ENCODE results near the gene COL6A3.
"Not testable (repeated sequence)": the region's sequence is repeated elsewhere in the genome, so short reads cannot be mapped to it uniquely, and the experiment has no call there.

Gene COL6A3

GRCh38 chr2:237304763-237305514, 109.0 kb downstream of the COL6A3 start:
- Histone ChIP-seq H3K9me3 (ENCODE audit: control insufficient read depth, insufficient read depth, low read depth, low read length) (no peaks in the 10 kb centered on the region), H3K27ac (ENCODE audit: extremely low read depth, low read depth, low read length) (no peak overlapping the region), H3K4me3 (ENCODE audit: low read depth, low read length) (no peak overlapping the region), H3K36me3 (ENCODE audit: control insufficient read depth in 2 of 2, insufficient read depth in 1 of 2, low read length in 2 of 2) (no peaks in the 10 kb centered on the region), H3K4me1 (ENCODE audit: control insufficient read depth, insufficient read depth, low read length) (no peaks in the 10 kb centered on the region)
- no peak for TF ChIP-seq ZNF140 (tag by site-specific recombination; IDR thresholded peaks at IDR 0.05)
- no peak for TF ChIP-seq ZSCAN23 (tag by site-specific recombination; IDR thresholded peaks at IDR 0.05)
- peak; percentile 43; the same call in 1 of the 2 replicates for TF ChIP-seq ZNF600 (tag by site-specific recombination; IDR thresholded peaks at IDR 0.05)
- TF ChIP-seq ZBTB48 (tag by site-specific recombination; IDR thresholded peaks at IDR 0.05): no peak
- no peak for TF ChIP-seq ATF2 (tag by site-specific recombination; IDR thresholded peaks at IDR 0.05; ENCODE audit: low read depth)
- TF ChIP-seq PRDM2 (tag by site-specific recombination; IDR thresholded peaks at IDR 0.05; ENCODE audit: borderline replicate concordance): no peak
- no peak for TF ChIP-seq ZNF654 (tag by site-specific recombination; IDR thresholded peaks at IDR 0.05; ENCODE audit: low read depth)
- peak; percentile 55; the same call in 1 of the 2 replicates for TF ChIP-seq SP7 (tag by site-specific recombination; IDR thresholded peaks at IDR 0.05)
- no peak for TF ChIP-seq ZSCAN18 (tag by site-specific recombination; IDR thresholded peaks at IDR 0.05)
- no peak for TF ChIP-seq KLF7 (tag by site-specific recombination; IDR thresholded peaks at IDR 0.05; ENCODE audit: borderline replicate concordance)
- TF ChIP-seq KLF1 (tag by site-specific recombination; IDR thresholded peaks at IDR 0.05): no peak
- TF ChIP-seq ZNF768 (tag by site-specific recombination; IDR thresholded peaks at IDR 0.05): no peak
- ChIA-PET CTCF (no interaction called here), POLR2A (no interaction called here)

GRCh38 chr2:237303244-237303643, 110.7 kb downstream of the COL6A3 start:
- POLR2A ChIA-PET; H3K27ac ChIP-seq (ENCODE audit: extremely low read depth, low read depth, low read length); H3K4me1 ChIP-seq (ENCODE audit: control insufficient read depth, insufficient read depth, low read length); H3K9me3 ChIP-seq (ENCODE audit: control insufficient read depth, insufficient read depth, low read depth, low read length); CTCF ChIA-PET; H3K4me3 ChIP-seq (ENCODE audit: low read depth, low read length); H3K36me3 ChIP-seq (ENCODE audit: control insufficient read depth in 2 of 2, insufficient read depth in 1 of 2, low read length in 2 of 2): not testable (repeated sequence)
- TF ChIP-seq ZNF585B (tag by site-specific recombination; IDR thresholded peaks at IDR 0.05): peak; percentile 81
